ENCODE results near the gene LRRC3.
A peak's percentile ranks its signal among the peaks of the same experiment; 100 is the strongest.

Gene LRRC3

DNA sequence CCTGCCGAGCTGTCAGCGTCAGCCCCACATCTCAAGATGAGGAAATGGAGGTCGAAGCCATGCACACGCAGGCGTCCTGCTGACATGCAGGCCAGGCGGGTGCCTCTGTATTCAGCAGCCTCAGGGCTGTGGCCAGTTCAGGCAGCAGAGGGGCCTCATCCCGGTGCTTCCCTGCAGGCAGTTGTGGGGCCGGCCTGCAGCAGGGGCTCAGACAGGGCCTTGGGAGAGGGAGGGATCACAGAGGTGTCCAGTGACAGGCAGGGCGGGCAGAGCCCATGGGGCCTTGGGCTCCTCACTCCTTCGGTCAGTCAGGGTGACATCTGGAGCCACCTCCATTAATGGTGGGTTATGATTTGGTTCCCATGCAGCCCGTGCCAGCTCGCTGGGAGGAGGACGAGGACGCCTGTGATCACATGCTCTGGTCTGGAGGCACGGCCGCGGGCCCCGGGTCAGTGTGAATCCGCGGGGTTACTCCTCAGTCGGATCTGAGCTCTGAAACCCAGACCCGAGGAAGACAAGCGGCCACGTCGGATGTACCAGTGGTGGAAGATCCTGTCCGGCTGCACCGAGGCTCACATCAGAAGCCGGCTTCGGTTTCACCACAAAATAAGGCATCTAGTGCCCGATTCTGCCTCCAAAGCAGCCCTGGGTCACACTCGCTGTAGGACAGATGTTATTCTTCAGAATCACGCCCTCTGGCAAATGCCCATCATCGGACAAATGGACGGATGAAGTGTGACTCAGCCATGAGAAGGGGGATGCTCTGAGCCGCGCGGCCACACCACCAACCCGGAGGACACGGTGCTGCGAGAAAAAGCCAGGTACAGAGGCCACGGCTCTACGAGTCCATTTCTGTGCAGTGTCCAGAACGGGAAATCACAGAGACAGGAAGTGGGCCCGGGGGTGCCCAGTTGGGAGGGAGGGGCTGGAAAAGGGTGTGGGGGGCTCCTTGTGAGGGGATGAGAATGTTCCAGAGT is 51.3 kb downstream of the LRRC3 start:
- DNase-seq, result peak in 4 of 10 donors; percentile 9 to 83 (median 54)
- intact Hi-C loops (cut with DNase I), result no loop called here

DNA sequence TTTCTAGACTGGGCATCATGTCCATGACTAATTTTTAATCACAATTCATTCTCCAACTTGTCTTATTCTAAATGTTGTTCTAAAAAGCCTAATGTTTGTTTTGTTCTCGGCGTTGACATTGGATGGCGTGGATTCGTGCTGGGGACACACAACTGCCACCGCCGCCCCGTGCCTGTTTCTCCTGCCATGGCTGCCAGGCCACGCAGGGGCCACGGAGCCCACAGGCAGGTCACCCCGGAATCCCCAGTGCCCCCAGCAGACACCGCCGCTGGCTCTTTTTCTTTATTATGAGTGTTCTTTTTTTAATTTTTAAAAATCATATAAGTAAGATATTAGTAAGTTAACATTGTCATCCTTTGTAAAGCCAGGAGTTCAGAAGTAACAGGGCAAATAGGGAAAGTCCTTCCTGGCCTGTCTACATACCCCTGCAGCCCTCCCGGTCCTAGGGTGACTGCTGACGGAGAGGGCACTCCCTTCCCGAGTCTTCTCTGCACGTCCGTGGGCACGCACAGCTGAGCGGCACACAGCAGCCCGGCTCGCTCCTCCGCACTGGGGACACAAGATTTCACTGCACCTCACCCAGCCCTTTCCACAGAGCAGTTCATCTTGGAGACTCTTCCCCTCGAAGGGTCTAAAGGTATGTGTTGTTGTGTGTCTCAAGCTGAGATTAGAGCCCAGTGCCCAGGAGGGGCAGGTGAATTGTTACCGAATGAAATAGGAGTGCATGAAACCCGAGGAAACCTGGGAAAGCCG is 52.5 kb downstream of the LRRC3 start:
- DNase-seq, result peak in 4 of 10 donors; percentile 24 to 63 (median 54)
- intact Hi-C loops (cut with DNase I), result no loop called here

GRCh38 chr21:44508426-44508710 is 53.1 kb downstream of the LRRC3 start:
- peak in 3 of 10 donors; percentile 5 to 58 (median 46) for DNase-seq
- intact Hi-C loops (cut with DNase I), result no loop called here

DNA sequence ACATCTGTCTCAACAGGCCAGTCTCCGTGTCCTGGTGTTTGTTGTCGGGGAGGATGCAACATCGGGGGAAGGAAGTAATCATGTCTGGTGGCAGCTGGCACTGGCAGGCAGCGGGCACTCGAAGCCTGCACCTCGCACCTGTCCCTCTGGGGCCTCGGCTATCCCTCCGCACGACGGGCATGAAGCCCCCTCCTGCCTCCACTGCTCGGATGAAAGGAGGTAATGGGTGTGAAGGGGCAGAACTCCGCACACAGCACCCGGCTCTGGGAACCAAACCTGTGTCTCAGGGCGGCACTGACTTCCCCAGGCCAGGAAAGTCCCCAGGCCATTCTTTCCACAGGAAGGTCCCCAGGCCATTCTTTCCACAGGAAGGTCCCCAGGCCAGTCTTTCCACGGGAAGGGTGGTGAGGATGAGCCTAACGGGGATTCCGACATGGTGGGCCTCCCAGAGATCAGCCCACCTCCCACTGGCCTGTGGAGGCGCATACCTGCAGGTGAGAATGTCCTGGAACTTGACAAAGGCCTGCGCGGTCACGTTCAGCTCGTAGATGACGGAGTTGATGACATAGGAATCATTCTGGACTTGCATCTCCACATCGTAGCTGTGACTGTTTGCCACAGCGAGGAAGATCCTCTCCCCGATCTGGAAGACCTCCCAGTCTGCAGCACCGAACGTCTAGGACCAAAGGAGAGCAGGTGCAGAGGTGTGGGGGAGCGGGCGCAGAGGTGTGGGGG is 53.6 kb downstream of the LRRC3 start:
- peak in 4 of 10 donors; percentile 7 to 77 (median 72) for DNase-seq
- intact Hi-C loops (cut with DNase I), result no loop called here

DNA sequence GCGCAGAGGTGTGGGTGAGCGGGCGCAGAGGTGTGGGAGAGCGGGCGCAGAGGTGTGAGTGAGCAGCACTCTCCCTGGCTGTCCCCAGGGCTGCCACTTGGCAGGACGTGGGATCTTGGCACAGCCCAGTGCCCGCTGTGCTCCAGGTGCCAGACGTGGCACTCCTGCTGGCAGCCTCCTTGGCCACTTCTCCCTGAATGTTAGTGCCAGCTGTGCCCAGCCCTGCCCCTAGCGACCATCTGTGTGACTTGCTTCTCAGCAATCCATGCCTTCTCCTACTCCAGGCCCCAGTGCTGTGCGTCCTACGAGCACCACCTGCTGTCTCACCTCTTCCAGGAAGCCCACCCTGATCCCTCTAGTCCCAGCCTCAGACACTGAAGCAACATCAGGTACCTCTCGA is 54.2 kb downstream of the LRRC3 start:
- intact Hi-C loops (cut with DNase I), result no loop called here
- peak in 7 of 10 donors; percentile 26 to 92 (median 46) for DNase-seq

DNA sequence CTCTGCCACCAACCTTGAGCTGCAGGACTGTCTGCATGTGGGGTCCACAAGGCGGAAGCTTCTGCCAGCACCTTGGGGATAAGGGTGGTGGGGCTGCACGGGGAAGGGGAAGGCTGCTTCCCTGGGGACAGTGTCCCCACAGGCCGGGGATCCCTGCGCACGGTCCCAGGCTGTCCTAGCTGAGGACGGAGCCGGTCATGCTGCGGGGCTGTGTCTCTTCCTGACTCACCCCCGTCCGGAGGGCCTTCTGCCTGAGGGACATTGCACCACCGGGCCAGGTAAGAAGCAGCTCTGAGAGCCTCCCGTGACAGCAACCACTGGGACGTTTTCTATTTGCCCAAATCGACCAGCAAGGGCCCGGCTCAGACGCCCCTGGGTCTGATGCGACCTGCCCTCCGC is 54.8 kb downstream of the LRRC3 start:
- peak in 3 of 10 donors; percentile 18 to 64 (median 59) for DNase-seq
- intact Hi-C loops (cut with DNase I), result loop anchor here (1.0 kb wide), 1 partner anchor 283 kb away; no protein-coding TSS in a partner anchor

- peak in 8 of 10 donors; percentile 24 to 88 (median 34) for DNase-seq
- intact Hi-C loops (cut with DNase I), result loop anchor here (1.0 kb wide), 1 partner anchor 283 kb away; no protein-coding TSS in a partner anchor
Measured at GRCh38 chr21:44510508-44511218, 55.4 kb downstream of the LRRC3 start.

- intact Hi-C loops (cut with DNase I), result no loop called here
- DNase-seq, result peak in 7 of 10 donors; percentile 8 to 90 (median 44)
Measured at GRCh38 chr21:44511219-44511937, 56.1 kb downstream of the LRRC3 start.

All from posterior cingulate gyrus (tissue), 11 donors.